ENCODE measurements around the gene KCNG2.

The KCNG2 gene

DNA sequence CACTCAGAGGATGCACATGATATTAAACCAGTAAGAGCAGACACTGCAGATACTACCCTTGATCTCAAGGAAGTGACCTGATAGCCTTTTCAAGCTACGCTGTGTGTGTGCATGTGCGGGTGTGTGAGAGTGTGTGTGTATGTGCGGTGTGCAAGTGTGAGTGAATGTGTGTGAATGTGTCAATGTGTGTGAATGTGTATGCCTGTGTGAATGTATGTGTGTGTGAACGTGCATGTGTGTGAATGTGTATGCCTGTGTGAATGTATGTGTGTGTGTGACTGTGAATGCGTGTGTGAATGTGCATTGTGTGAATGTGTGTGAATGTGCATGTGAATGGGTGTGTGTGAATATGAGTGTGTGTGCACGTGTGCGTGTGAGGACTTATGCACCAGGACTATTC lies 53.8 kb downstream of the KCNG2 start:
- H3K36me3 ChIP-seq (ENCODE audit: insufficient read depth, low read length), result no peaks in the 10 kb centered on the region
- no peaks in the 10 kb centered on the region for H3K9me3 ChIP-seq (ENCODE audit: control insufficient read depth, insufficient read depth, low read length)

DNA sequence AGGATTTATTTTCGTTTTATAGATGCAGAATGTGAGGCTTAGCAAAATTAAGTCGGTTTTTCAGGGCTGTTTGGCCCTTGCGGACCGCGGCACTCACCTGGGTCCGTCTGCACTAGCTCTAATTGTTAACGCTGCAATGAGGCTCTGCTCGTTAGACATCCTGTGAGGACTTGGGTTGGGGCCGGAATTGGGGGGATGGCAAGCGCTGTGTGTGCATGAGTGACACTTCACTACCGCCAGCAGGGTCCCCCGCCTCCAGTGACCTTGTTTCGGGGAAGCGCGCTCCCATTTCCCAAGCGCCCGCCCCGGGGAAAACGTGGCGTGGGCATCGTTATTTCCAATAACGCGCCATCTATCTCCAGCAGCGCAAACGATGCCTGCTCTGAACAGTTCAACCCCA lies 54.2 kb downstream of the KCNG2 start:
- no peaks in the 10 kb centered on the region for H3K9me3 ChIP-seq (ENCODE audit: control insufficient read depth, insufficient read depth, low read length)
- H3K9ac ChIP-seq (ENCODE audit: low read depth, low read length), result no peak overlapping the region
- H3K36me3 ChIP-seq (ENCODE audit: insufficient read depth, low read length), result no peaks in the 10 kb centered on the region
- no peaks in the 10 kb centered on the region for H3K4me1 ChIP-seq (ENCODE audit: insufficient read depth, low read length)

More for the DNA sequence above, 53.8 kb downstream of the KCNG2 start:
- H3K9ac ChIP-seq (ENCODE audit: low read depth, low read length), result no peak overlapping the region
- H3K4me1 ChIP-seq (ENCODE audit: insufficient read depth, low read length), result no peaks in the 10 kb centered on the region

DNA sequence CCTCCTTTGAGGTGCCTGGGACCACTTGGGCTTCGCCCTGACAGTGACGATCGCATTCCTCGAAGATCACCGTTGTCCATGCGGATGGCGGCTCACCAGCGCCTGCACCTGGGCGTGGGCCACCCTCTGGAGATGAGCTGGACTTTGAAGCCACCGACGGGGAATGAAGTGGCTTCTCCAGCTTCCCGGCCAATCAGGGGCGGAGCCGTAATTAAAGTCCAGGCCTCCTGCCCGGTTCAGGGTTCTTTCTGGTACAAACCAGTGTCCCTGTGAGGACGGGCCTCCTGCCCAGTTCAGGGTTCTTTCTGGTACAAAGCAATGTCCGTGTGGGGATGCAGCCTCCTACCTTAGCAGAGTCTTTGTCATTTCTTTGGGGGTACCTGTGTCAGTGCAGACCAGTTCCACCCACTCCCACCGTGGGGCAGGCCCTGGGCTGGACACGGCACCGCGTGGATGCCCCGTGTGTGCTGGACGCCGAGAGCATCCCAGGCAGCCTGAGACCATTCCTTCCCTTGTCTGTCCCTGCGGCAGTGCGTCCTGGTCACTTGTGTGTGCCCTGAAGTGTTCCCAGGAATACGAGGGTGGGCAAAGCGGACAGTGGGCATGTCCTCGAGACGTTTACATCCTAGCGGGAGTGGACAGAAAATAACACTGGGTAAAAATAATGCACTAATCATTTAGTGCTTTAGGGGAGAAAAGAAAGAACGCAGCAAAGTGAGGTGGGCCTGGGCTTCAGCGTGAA lies 55.0 kb downstream of the KCNG2 start:
- no peaks in the 10 kb centered on the region for H3K9me3 ChIP-seq (ENCODE audit: control insufficient read depth, insufficient read depth, low read length)
- H3K4me1 ChIP-seq (ENCODE audit: insufficient read depth, low read length), result no peaks in the 10 kb centered on the region
- H3K36me3 ChIP-seq (ENCODE audit: insufficient read depth, low read length), result no peaks in the 10 kb centered on the region
- no peak overlapping the region for H3K9ac ChIP-seq (ENCODE audit: low read depth, low read length)

DNA sequence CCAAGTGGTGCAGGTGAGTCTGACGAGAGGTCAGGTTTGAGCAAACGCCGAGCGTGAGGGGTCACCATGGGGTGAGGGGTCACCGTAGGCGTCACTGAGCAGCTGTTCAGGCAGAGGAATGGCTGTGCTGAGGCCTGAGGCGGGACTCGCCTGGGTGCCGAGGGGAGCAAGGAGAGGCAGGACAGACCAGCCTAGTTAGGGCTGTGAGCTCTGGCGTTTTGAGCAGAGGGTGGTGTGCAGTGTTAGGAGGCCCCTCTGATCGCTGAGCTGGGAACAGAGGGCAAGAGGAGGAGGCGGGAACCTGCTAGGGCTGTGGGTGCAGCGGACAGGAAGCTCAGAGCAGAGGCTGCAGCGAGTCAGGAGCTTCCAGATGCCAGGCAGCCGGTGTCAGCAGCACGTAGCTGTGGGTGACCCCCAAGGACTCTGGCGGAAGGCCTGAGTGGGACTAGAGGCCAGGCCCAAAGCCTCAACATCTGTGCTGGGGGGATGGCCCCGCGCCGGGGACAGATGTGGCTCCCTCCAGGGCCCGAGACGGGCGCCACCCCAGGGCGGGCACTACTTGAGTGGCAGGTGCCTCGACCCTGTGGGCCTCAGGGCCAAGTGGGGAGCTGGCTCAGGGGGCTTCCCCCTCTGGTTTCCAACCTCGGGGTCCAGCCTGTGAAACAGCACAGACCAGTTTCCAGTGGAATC lies 55.7 kb downstream of the KCNG2 start:
- no peaks in the 10 kb centered on the region for H3K36me3 ChIP-seq (ENCODE audit: insufficient read depth, low read length)
- H3K9ac ChIP-seq (ENCODE audit: low read depth, low read length), result no peak overlapping the region
- H3K4me1 ChIP-seq (ENCODE audit: insufficient read depth, low read length), result no peaks in the 10 kb centered on the region
- H3K9me3 ChIP-seq (ENCODE audit: control insufficient read depth, insufficient read depth, low read length), result no peaks in the 10 kb centered on the region

DNA sequence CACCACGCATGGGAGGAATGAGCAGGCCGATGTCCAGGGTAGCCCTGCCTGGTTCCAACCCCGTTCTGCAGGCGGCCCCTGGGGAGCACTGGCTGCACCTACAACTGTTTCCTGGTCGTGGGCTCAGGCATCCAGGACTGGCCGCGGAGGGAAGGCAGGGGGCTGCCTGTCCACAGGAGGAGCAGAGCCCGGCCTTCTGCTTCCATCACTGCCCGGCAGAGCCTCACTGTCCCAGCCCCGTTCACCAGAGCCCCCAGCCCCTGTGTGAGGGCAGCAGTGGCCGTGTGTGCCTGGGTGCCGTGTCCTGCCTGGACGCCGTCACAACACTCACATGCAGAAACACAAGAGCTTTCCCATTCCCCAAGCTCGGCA lies 56.2 kb downstream of the KCNG2 start:
- Histone ChIP-seq H3K9me3 (ENCODE audit: control insufficient read depth, insufficient read depth, low read length) (no peaks in the 10 kb centered on the region), H3K9ac (ENCODE audit: low read depth, low read length) (no peak overlapping the region), H3K4me1 (ENCODE audit: insufficient read depth, low read length) (no peaks in the 10 kb centered on the region), H3K36me3 (ENCODE audit: insufficient read depth, low read length) (no peaks in the 10 kb centered on the region)

DNA sequence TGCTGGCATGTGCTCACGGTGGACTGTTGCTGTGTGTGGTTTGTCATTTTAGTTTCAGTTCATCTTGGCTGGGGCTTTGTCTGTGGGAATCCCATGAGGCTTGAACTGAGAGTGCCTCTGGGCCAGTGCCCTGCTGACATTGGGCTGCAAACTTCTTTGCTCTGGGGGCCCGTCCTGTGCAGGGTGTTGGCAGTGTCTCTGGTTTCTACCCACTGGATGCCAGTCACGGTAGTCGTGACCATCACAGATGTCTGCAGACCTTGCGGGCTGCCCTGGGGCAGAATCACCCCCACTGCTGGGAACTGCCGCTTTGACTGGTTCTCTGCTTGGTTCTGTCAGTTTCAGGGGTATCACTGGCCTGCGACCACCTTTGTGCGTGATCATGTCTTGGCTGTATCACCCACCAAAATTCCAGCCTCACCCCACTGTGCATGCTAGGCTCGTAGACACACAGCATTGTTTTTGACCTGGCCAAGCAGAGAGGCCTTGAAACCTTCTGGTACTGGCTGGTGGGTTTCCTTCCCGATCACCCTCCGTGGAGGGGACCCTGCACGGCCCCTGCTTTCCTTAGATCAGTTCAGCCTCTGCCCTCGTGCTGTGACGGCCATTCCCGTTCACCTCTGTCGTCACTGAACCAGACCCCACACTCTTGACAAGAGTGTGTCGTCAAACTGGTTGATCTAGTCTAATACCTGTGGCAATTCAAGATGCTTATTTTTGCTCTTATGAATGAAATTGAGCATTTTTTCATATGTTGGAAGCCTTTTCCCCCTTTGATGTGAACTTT lies 57.6 kb downstream of the KCNG2 start:
- H3K9me3 ChIP-seq (ENCODE audit: control insufficient read depth, insufficient read depth, low read length), result no peaks in the 10 kb centered on the region
- H3K36me3 ChIP-seq (ENCODE audit: insufficient read depth, low read length), result no peaks in the 10 kb centered on the region
- H3K9ac ChIP-seq (ENCODE audit: low read depth, low read length), result no peak overlapping the region
- H3K4me1 ChIP-seq (ENCODE audit: insufficient read depth, low read length), result no peaks in the 10 kb centered on the region

DNA sequence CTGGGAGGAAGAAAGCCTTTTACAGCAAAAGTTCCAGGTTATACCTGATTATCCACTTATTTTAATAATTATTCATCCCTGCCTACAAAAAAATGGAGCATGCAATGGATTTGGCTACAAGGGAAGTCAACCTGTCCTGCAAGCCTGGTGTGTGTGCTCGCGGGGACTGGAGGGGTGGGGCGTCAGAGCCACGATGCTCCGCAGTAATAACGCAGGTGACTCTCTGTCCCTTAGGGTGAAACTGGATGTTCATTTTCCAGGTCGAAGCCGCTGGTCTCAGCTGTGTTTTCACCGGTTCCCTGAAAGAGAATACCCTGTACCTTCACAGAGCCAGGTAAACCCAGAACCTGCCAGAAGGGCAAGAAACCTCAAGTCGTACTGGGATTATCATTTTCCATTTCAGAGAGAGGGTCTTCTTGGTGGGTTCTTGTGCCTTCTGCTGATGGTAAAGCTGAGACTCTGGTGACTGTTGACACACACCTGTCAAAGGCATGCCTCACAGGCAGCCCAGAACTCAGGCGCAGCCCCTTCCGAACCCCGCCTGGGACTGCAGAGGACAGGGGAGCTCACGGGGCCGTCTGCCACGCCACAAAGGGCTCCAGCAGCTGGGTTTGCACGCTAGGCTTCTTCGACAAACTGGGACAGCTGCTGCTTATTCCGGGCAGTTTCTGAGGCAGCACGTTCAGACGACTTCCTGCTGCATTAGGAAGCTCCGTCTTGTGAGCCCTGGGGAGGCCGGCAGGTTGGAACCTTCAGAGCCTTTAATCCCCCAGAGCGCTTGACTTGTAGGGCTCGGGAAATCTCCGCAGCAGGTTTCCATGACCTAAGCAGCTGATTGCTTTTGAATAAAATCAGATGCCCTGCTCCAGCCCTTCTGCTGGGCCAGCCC lies 58.6 kb downstream of the KCNG2 start:
- Histone ChIP-seq H3K9ac (ENCODE audit: low read depth, low read length) (no peak overlapping the region), H3K9me3 (ENCODE audit: control insufficient read depth, insufficient read depth, low read length) (no peaks in the 10 kb centered on the region), H3K4me1 (ENCODE audit: insufficient read depth, low read length) (no peaks in the 10 kb centered on the region), H3K36me3 (ENCODE audit: insufficient read depth, low read length) (no peaks in the 10 kb centered on the region)

DNA sequence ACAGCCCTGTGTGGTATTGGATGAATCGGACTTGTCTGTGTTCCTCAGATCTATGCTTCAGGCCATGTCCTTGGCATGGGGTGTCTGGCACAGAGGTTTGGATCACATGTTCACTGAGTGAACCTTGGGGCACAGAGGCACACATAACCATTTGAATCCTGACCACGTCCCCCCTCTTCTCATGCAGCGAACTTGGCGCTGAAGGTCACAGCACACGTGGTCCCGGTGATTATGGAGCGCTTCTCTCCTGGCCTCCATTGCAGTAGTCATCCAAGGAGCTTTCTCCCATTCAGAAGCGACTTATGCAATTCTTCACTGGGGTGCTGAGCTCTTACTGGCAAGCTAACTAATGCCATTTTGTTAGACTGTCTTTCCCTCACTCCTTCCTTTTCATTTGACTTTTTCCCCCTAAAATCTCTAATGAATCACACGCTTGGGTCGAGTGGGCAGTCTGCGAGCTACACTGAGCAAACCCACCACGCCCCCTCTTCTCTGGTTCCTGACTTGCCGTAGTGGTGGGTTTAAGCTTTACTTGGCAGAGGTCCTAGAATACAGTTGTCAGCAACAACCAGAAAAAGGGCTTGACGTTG lies 59.4 kb downstream of the KCNG2 start:
- Histone ChIP-seq H3K4me1 (ENCODE audit: insufficient read depth, low read length) (no peaks in the 10 kb centered on the region), H3K36me3 (ENCODE audit: insufficient read depth, low read length) (no peaks in the 10 kb centered on the region), H3K9ac (ENCODE audit: low read depth, low read length) (no peak overlapping the region)

DNA sequence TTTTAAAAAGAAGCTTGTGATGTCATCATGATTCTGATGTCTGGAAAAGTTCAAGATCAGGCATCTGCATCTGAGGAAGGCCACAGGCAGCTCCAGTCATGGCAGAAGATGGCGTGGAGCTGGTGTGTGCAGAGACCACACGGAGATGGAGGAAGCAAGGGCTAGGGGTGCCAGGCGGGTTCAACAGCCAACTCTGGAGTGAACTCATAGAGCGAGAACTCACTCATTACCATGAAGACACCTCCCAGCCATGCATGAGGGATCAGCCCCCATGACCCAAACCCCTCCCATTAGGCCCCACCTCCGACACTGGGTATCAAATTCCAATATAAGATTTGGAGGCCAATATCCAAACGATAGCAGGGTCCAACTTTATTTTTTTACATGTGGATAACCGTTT lies 61.6 kb downstream of the KCNG2 start:
- H3K9ac ChIP-seq (ENCODE audit: low read depth, low read length), result no peak overlapping the region
- no peaks in the 10 kb centered on the region for H3K36me3 ChIP-seq (ENCODE audit: insufficient read depth, low read length)
- H3K9me3 ChIP-seq (ENCODE audit: control insufficient read depth, insufficient read depth, low read length), result no peaks in the 10 kb centered on the region
- no peaks in the 10 kb centered on the region for H3K4me1 ChIP-seq (ENCODE audit: insufficient read depth, low read length)

More for the DNA sequence above, 59.4 kb downstream of the KCNG2 start:
- no peaks in the 10 kb centered on the region for H3K9me3 ChIP-seq (ENCODE audit: control insufficient read depth, insufficient read depth, low read length)

DNA sequence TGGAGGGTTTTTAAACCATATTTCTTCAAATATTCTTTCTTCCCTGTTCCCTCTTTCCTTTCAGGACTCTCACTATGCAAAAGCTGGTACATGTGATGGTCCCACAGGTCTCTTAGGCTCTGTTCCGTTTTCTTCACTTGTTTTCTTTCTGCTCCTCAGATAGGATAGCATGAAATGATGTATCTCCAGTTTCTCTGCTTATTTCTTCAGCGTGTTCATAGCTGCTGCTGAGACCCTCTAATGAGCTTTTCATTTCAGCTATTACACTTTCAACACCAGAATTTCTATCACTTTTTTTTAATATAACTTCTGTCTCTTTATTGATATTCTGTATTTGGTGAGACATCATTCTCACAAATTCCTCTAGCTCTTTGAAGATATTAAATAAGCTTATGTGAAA lies 63.9 kb downstream of the KCNG2 start:
- Histone ChIP-seq H3K4me1 (ENCODE audit: insufficient read depth, low read length) (no peaks in the 10 kb centered on the region), H3K9me3 (ENCODE audit: control insufficient read depth, insufficient read depth, low read length) (no peaks in the 10 kb centered on the region), H3K9ac (ENCODE audit: low read depth, low read length) (no peak overlapping the region), H3K36me3 (ENCODE audit: insufficient read depth, low read length) (no peaks in the 10 kb centered on the region)

DNA sequence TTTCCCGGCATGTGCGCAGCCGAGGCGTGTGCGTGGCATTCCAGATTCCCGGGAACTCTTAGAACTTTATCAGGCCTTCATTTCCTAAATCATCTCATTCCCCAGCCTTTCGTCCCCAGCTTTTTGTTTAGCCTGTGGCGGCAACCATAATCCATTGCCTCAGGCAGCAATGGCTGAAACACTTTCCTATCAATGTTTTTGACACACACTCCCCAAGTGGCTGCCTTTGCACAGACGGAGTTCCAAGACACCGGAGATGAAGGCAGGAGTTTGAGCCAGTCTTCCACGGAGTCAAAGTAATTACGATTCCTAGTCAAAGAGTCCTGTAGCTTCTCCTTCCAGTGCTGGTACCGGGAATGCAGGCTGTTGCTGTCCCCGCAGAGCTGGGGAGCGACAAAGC lies 64.8 kb downstream of the KCNG2 start:
- no peak overlapping the region for H3K9ac ChIP-seq (ENCODE audit: low read depth, low read length)
- H3K4me1 ChIP-seq (ENCODE audit: insufficient read depth, low read length), result no peaks in the 10 kb centered on the region
- no peaks in the 10 kb centered on the region for H3K9me3 ChIP-seq (ENCODE audit: control insufficient read depth, insufficient read depth, low read length)
- no peaks in the 10 kb centered on the region for H3K36me3 ChIP-seq (ENCODE audit: insufficient read depth, low read length)

DNA sequence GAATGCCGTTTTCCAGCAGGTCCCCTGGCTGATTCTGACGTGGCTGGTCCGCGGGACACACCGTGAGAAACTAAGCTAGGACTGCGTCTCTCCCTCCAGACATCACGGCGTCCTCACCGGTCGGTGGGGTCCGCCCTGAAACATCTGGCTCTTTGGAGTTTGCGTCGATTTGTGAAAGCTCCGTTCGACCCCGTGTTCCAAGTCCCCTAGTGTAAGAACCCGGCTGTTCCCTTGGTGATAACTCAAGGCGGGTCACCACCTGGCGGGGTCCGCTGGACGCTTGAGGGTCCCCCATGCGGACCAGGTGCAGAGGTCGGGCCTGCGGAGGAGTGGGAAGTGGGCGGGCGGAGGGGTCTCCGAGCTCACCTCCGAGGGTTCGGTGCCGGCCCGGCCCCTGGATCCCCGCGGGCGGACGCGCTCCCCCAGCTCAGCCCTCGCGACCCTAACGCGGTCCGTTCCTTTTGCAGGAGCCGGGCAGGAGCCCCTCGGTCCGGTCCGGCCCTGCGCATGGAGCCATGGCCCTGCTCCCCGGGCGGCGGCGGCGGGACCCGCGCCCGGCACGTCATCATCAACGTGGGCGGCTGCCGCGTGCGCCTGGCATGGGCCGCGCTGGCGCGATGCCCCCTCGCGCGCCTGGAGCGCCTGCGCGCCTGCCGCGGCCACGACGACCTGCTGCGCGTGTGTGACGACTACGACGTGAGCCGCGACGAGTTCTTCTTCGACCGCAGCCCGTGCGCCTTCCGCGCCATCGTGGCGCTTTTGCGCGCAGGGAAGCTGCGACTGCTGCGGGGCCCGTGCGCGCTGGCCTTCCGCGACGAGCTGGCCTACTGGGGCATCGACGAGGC lies 65.6 kb downstream of the KCNG2 start:
- Histone ChIP-seq H3K36me3 (ENCODE audit: insufficient read depth, low read length) (no peaks in the 10 kb centered on the region), H3K9ac (ENCODE audit: low read depth, low read length) (no peak overlapping the region), H3K9me3 (ENCODE audit: control insufficient read depth, insufficient read depth, low read length) (no peaks in the 10 kb centered on the region), H3K4me1 (ENCODE audit: insufficient read depth, low read length) (no peaks in the 10 kb centered on the region)

DNA sequence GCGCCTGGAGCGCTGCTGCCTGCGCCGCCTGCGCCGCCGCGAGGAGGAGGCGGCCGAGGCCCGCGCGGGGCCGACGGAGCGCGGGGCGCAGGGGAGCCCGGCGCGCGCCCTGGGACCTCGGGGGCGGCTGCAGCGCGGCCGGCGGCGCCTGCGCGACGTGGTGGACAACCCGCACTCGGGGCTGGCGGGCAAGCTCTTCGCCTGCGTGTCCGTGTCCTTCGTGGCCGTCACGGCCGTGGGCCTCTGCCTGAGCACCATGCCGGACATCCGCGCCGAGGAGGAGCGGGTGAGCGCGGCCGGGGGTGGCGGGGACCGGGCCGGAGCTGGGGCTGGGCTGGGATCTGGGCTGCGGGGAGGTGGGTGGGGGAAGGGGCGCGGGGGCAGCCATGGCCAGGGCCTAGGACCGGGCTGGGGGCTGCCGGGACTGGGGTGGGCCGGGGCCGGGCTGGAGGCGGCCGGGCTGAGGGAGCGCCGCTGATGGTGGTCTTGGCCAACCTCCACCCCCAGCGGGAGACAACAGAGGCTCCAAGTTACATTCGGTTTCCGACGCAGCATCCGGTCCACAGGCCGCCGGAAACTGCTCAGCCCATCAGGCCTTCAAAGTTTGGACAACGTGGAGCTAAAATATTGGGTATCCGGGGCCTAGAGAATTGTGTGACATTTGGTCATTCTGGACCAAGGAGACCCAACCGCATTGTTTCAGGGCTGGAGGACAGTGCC lies 66.4 kb downstream of the KCNG2 start:
- Histone ChIP-seq H3K9me3 (ENCODE audit: control insufficient read depth, insufficient read depth, low read length) (no peaks in the 10 kb centered on the region), H3K36me3 (ENCODE audit: insufficient read depth, low read length) (no peaks in the 10 kb centered on the region), H3K4me1 (ENCODE audit: insufficient read depth, low read length) (no peaks in the 10 kb centered on the region), H3K9ac (ENCODE audit: low read depth, low read length) (no peak overlapping the region)

Measured in ES-I3 (cell line).